ENCODE data around the gene ADH7. TPM values are rescaled to one million over a fixed set of nuclear protein-coding genes. Genes with fewer than 3 reads are reported as not detected.
"Not testable (repeated sequence)": the region's sequence is repeated elsewhere in the genome, so short reads cannot be mapped to it uniquely, and the experiment has no call there.

The ADH7 gene
- polyA plus RNA-seq, 4 donors, result not detected

GRCh38 chr4:99382745-99383360, 52.3 kb downstream of the ADH7 start:
- DNase-seq (ENCODE audit: low read depth in 4 of 4, low spot score in 3 of 4), result no peak

DNA sequence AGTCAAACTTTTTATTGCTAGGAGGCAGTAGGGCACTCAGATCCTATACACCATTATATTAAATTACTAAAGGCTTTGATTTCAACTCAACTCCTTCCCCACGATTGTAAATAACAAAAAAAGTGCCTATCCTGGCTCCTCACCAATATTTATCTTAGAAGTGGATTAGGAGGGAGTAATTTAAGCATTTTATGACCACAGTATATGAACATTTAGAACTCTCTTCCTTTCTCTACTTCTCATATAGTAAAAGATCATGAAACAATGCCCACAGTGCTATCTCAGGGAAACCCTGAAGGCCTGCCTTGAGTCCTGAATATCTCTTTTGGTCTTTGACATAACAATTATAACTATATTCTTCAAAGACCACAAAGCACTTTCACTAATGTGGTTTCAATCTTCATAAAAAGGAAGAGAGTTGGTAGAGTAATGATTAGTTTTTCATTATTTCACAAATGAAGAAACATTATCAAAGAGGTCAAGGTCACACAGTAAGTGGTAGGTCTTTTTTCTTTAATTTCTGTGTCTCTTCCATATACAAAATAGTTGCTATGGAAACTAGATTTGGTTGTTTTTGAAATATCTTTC, 53.5 kb downstream of the ADH7 start:
- no peak for DNase-seq (ENCODE audit: low read depth in 4 of 4, low spot score in 3 of 4)

DNA sequence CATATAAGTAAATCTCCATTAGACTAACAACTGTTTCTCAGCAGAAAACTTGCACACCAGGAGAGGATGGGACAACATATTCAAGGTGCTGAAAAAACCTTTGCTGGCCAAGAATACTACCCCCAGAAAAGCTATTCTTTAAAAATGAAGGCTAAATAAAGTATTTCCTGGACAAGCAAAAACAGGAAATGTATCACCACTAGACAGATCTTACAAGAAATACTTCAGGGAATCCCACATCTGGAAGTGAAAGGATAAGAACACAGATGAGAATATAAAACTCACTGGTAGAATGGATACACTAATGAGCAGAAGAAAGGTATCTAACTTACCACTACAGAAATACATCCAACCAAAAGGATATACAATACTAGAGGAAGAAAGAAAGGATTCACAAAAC, 55.6 kb downstream of the ADH7 start:
- no peak for DNase-seq (ENCODE audit: low read depth in 4 of 4, low spot score in 3 of 4)

- no peak for DNase-seq (ENCODE audit: low read depth in 4 of 4, low spot score in 3 of 4)
Measured at GRCh38 chr4:99378876-99379275, 56.3 kb downstream of the ADH7 start.

- DNase-seq (ENCODE audit: low read depth in 4 of 4, low spot score in 3 of 4), result not testable (repeated sequence)
Measured at GRCh38 chr4:99377341-99377740, 57.8 kb downstream of the ADH7 start.

DNA sequence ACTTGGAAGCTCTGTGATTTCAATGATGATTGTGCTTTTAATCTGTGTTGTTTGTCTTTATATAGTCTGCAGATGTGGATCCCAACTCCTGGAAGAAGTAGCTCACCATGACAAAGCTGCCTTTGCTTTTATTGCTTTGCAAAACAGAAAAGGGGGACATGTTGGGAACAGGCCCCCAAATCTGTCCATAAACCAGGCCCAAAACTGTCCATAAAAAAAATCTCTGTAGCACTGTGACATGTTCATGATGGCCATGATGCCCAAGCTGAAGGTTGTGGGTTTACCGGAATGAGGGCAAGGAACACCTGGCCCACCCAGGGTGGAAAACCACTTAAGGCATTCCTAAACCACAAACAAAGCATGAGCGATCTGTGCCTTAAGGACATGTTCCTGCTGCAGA, 62.7 kb downstream of the ADH7 start:
- DNase-seq (ENCODE audit: low read depth in 4 of 4, low spot score in 3 of 4), result not testable (repeated sequence)

DNA sequence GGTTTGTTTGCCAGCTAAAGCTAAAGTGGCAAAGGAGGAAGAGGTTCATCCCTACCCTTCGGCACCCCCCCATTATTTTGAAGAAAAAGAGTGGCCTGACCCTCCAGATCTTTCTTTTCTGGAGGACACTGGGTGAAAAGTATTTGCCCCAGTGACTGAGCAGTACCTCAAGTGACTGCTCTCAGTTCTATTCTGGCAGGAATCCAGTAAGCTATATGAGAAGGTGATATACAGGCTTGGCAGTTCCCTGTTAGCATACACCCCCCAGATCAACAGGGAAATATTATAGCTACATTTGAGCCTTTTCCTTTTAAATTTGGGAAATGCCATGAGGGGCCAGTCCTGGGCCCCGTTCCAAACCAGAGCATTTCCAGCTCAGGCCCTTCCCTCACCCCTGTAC, 67.3 kb downstream of the ADH7 start:
- DNase-seq (ENCODE audit: low read depth in 4 of 4, low spot score in 3 of 4), result not testable (repeated sequence)

DNA sequence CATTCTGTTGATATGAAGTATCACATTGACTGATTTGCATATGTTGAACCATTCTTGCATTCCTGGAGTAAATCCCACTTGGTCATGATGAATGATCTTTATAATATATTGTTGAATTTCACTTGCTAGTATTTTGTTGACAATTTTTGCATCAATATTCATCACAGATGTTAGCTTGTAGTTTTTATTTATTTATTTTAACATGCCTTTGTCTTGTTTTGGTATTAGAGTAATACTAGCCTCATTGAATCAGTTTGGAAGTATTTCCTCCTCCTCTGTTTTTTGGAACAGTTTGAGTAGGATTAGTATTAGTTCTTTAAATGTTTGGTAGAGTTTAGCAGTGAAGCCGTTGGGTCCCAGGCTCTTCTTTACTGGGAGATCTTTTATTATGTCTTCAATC, 68.7 kb downstream of the ADH7 start:
- no peak for DNase-seq (ENCODE audit: low read depth in 4 of 4, low spot score in 3 of 4)

DNA sequence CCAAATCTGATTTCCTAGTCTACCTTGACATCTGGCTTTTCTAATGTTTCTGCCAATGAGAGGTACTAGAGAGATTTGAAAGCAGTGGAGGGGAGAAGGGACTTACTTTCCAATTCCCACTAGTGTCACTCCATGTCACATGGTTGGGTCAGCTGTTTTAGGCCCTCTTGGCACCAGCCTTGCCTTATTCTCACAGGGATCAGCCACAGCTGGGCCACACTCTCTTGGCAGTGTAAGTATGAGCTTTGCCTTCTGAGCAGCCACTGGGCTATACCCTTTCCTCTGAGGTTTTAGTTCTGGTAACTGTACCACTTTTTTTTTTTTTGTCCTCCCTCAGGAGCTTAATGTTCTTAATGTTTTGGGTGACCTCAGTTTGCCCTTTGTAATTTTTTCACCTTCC, 72.4 kb downstream of the ADH7 start:
- no peak for DNase-seq (ENCODE audit: low read depth in 4 of 4, low spot score in 3 of 4)

Other genes with a start within 250 kb of the ADH7 start
- 10 to 100 TPM; 23.5 to 45.2 (median 28.6) TPM for gene ADH6, start 216.1 kb downstream of the ADH7 start, polyA plus RNA-seq (ENCODE audit: insufficient read length in 4 of 4)
- gene ADH1A, start 144.4 kb downstream of the ADH7 start, polyA plus RNA-seq (ENCODE audit: insufficient read length in 4 of 4), result under 1 TPM; 0.28 to 0.92 (median 0.74) TPM
- 10 to 100 TPM; 18.5 to 25.9 (median 23.1) TPM for gene ADH1B, start 113.9 kb downstream of the ADH7 start, polyA plus RNA-seq (ENCODE audit: insufficient read length in 4 of 4)
- gene ADH1C, start 82.6 kb downstream of the ADH7 start, polyA plus RNA-seq (ENCODE audit: insufficient read length in 4 of 4), result 100 to 1,000 TPM in 2 of 4 donors, 10 to 100 TPM in 2; 95.3 to 153 (median 109) TPM
- under 1 TPM in 3 of 4 donors, not detected in 1; 0.19 to 0.37 (median 0.23) TPM for gene C4orf17, start 75.7 kb upstream of the ADH7 start, polyA plus RNA-seq (ENCODE audit: insufficient read length in 4 of 4)
- 10 to 100 TPM; 12.9 to 18.1 (median 15.6) TPM for gene TRMT10A, start 128.7 kb upstream of the ADH7 start, polyA plus RNA-seq (ENCODE audit: insufficient read length in 4 of 4)
- 10 to 100 TPM in 2 of 4 donors, 1 to 10 TPM in 2; 8.6 to 17.4 (median 10.1) TPM for gene MTTP, start 139.5 kb upstream of the ADH7 start, polyA plus RNA-seq (ENCODE audit: insufficient read length in 4 of 4)
- gene C4orf54, start 222.5 kb upstream of the ADH7 start, polyA plus RNA-seq (ENCODE audit: insufficient read length in 4 of 4), result 1 to 10 TPM in 1 of 4 donors, under 1 TPM in 3; 0.53 to 1.4 (median 0.78) TPM

Data from right renal pelvis (tissue), 4 donors.